T-helper 2 cell treated with Interferon-gamma antibody and Interleukin-4, amounts not matched to agents 100 ng/mL and 5 ng/mL, for 36 hours (primary cell): Measurements from ENCODE around the gene OR52J3. TPM values are rescaled to one million over a fixed set of nuclear protein-coding genes. Genes with fewer than 3 reads are reported as not detected.

Experiments used
- intact Hi-C: fragments of 100-400 bp; cut with micrococcal nuclease; formaldehyde crosslinking; loops from one replicate; pipeline ENCODE4 v1.15.1; 2023
- total RNA-seq: library from RNA; stranded (reverse); gene quantifications from 2 replicates; pipeline ENCODE4 v1.2.3, GENCODE V29; 2022

Gene OR52J3
- total RNA-seq, 1 donor from 2014 or later: not detected

GRCh38 chr11:5092821-5093585 lies 46.7 kb downstream of the OR52J3 start:
- intact Hi-C loops: no loop called here

GRCh38 chr11:5096011-5096410 lies 49.7 kb downstream of the OR52J3 start:
- intact Hi-C loops: no loop called here

Other genes starting within 250 kb of the OR52J3 start
- not detected in 2 replicates for gene OR52R1, start 242.1 kb upstream of the OR52J3 start, total RNA-seq
- gene OR51F2, start 225.2 kb upstream of the OR52J3 start, total RNA-seq: not detected in 2 replicates
- not detected in 2 replicates for gene OR51S1, start 197.3 kb upstream of the OR52J3 start, total RNA-seq
- not detected in 2 replicates for gene OR51T1, start 164.6 kb upstream of the OR52J3 start, total RNA-seq
- gene OR51A7, start 142.7 kb upstream of the OR52J3 start, total RNA-seq: not detected in 2 replicates
- gene OR51G2, start 127.2 kb upstream of the OR52J3 start, total RNA-seq: not detected in 2 replicates
- not detected in 2 replicates for gene OR51G1, start 122.2 kb upstream of the OR52J3 start, total RNA-seq
- not detected in 2 replicates for gene OR51A4, start 98.9 kb upstream of the OR52J3 start, total RNA-seq
- not detected in 2 replicates for gene OR51A2, start 90.8 kb upstream of the OR52J3 start, total RNA-seq
- gene OR51L1, start 51.7 kb upstream of the OR52J3 start, total RNA-seq: not detected in 2 replicates
- not detected in 2 replicates for gene OR52E2, start 13.1 kb downstream of the OR52J3 start, total RNA-seq
- not detected in 2 replicates for gene OR52E1, start 23.0 kb downstream of the OR52J3 start, total RNA-seq
- not detected in 2 replicates for gene OR52A5, start 91.8 kb downstream of the OR52J3 start, total RNA-seq
- gene OR52A1, start 108.2 kb downstream of the OR52J3 start, total RNA-seq: not detected in 2 replicates
- not detected in 2 replicates for gene OR51V1, start 154.2 kb downstream of the OR52J3 start, total RNA-seq
- gene HBB, start 180.5 kb downstream of the OR52J3 start, total RNA-seq: not detected in 2 replicates
- not detected in 2 replicates for gene HBD, start 188.0 kb downstream of the OR52J3 start, total RNA-seq
- not detected in 2 replicates for gene HBG1, start 203.3 kb downstream of the OR52J3 start, total RNA-seq
- gene HBG2, start 208.3 kb downstream of the OR52J3 start, total RNA-seq: not detected in 2 replicates
- gene HBE1, start 223.4 kb downstream of the OR52J3 start, total RNA-seq: not detected in 2 replicates